NCI-H748 (cell line): Measurements from ENCODE around the gene PCDH20.
"Not testable (repeated sequence)": the region's sequence is repeated elsewhere in the genome, so short reads cannot be mapped to it uniquely, and the experiment has no call there.

Experiments used
- DNase-seq: peaks from one replicate; lab custom pipeline; 2025; ENCODE audit not compliant: unreplicated experiment; lab: John Stamatoyannopoulos, UW

PCDH20 gene, protein sequence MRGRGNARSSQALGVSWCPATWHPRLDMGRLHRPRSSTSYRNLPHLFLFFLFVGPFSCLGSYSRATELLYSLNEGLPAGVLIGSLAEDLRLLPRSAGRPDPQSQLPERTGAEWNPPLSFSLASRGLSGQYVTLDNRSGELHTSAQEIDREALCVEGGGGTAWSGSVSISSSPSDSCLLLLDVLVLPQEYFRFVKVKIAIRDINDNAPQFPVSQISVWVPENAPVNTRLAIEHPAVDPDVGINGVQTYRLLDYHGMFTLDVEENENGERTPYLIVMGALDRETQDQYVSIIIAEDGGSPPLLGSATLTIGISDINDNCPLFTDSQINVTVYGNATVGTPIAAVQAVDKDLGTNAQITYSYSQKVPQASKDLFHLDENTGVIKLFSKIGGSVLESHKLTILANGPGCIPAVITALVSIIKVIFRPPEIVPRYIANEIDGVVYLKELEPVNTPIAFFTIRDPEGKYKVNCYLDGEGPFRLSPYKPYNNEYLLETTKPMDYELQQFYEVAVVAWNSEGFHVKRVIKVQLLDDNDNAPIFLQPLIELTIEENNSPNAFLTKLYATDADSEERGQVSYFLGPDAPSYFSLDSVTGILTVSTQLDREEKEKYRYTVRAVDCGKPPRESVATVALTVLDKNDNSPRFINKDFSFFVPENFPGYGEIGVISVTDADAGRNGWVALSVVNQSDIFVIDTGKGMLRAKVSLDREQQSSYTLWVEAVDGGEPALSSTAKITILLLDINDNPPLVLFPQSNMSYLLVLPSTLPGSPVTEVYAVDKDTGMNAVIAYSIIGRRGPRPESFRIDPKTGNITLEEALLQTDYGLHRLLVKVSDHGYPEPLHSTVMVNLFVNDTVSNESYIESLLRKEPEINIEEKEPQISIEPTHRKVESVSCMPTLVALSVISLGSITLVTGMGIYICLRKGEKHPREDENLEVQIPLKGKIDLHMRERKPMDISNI

DNA sequence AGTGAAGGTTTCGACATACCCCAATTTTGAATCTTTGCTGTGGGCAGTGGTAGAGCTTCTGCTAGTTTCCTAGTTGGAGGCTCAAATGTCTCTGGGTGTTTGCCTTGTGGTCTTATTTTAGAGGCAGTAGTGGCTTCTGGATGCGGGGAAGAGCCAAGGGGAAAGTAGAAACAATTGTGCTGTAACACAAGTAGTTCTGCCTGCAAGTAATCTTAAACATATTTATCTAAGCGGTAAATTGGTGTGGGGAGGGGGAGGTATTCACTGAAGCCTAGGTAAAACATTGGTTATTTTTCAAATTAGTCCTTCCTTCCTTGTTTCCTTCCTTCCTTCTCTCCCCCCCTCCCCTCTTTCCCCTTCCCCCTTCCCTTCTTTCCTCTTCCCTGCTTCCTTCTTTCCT lies at the start of gene PCDH20:
Gene PCDH20 (minus strand): TSS at position 101 of the 400 bp plus-strand sequence. CDS start 691 bp downstream, outside the sequence.
- no peak for DNase-seq

DNA sequence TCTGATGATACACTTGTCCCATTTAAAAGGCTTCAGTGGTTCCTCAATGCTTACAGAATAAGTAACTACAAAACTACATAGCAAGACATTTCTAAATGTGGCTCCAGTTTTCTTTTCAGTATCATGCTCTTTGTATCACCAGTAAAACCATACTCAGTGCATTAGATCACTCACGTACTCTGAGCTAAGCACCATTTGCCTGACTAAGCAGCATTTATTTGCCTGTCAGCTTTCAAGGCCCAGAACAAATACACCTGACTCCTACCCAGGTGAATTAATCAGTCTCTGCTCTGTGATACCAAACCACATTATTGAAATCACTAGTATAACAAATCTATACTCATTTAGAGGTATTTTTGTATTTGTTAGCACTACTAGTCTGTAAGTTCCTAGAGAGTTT lies 47.4 kb upstream of the PCDH20 start:
- peak; percentile 35 for DNase-seq

DNA sequence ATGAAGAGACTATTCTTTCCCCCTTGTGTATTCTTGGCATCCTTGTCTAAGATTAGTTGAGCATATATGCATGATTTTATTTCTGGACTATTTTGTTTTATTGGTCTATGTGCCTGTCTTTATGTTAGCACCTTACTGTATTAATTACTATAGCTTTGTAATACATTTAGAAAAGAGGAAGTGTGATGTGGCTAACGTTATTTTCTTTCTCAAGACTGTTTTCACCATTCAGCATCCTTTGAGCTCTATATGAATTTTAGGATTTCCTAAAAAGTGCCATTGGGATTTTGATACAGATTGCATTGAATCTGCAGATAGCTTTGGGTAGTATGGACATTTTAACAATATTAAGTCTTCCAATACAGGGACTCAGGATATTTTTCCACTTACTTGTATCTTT lies 37.5 kb upstream of the PCDH20 start:
- no peak for DNase-seq

DNA sequence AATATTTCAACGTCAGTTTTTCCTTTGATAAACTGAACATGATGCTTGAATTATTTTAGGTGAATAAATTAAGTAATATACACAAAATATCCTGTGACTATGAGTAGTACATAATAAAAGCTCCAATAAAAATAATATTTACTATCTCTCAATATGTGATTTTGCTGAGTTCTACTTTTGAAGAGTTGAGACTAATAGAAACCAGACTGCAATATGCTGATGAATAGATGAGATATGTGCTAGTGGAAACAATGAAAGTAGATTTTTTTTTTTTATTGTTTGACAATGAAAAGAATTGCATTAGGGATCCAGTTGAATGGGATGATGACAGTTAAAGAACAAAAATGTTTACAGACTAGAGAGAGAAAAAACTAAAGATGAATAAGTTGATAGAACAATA lies 16.4 kb upstream of the PCDH20 start:
- DNase-seq = no peak

DNA sequence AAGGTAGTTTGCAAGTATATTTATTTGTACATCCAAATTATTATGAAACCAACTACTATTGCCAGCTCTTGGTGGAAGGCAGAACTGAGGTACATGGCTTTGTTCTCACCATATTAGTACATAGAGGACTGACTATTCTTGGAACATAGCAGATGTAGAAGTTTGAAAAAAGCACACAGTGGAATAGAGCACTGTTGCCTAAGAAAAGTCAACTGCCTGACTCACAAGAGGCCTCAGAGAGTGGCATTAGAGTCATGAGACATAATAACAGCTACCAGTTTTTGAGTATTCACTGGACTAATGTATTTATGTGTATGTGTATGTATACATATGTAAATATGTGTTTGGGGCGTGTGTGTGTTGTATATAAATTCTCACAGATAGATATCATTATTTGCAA lies 8.3 kb upstream of the PCDH20 start:
- no peak for DNase-seq

DNA sequence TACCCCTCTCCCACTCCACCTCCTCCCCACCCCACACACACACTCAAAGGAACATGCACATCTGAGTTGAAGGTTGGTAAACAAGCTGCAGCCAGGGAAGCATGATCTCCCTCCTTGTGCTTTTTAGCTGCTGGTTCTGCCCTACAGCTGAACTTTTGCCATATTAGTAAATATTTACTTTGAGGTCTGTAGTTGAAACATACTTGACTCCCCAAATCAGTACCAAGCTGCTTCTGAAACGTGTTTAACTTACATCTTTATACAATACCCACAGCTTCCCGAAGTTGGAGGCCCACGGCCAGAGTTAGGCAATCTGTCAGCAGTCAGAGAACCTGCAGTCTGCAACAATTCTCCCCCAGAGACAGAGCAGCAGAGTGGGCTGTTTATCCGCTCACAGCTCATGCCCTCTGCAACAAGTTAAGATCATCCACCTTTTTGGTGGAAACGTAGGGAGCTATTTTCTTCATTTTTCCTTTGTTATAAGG lies 1.5 kb upstream of the PCDH20 start:
- DNase-seq = no peak

DNA sequence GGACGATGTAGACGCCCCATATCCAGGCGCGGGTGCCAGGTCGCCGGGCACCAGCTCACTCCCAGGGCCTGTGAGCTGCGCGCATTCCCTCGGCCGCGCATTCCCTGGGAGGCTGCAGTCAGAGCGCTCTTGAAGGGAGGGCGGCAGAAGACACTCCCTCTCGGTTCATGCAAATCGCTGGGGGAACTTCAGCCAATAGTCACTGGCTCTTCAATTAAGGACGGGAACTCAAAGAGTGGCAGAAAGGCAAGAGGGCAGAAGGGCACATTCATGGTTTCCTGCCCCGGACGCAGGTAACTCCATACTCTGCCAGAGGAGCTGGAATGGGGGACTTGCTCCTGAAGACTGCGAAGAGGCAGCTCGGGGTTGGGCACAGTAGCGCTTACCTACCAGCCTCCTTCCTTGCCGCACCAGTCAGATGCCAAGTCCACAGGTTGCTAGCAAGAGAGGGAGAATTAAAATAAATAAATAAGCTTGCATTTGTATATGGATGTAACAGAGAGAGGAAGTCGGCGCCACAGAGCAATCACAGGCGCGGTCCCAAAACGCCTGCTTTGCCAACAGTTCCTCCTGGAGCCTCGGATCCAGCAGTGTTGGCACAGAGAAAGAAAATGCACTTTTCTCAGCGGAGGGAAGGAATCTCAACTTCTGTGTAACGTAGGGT lies 459 bp downstream of the PCDH20 start:
- peak; percentile 91 for DNase-seq

DNA sequence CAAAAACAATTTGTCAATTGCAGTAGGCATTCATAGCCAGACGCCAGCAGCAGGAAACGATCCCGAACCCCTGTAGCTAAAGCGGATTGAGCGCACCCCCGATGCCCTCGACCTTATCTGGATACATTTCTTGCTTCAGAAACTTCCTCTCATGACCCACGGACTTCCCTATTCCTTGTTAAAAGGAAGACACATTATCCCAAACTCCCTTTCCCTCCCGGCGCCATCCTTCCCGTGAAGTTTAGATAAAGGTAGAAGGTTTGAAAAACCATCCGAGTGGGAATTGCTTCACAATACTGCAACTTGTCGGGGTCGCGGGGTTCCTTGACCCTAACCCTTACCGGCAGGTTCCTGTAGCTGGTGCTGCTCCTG lies 977 bp downstream of the PCDH20 start:
- DNase-seq = peak; percentile 46

DNA sequence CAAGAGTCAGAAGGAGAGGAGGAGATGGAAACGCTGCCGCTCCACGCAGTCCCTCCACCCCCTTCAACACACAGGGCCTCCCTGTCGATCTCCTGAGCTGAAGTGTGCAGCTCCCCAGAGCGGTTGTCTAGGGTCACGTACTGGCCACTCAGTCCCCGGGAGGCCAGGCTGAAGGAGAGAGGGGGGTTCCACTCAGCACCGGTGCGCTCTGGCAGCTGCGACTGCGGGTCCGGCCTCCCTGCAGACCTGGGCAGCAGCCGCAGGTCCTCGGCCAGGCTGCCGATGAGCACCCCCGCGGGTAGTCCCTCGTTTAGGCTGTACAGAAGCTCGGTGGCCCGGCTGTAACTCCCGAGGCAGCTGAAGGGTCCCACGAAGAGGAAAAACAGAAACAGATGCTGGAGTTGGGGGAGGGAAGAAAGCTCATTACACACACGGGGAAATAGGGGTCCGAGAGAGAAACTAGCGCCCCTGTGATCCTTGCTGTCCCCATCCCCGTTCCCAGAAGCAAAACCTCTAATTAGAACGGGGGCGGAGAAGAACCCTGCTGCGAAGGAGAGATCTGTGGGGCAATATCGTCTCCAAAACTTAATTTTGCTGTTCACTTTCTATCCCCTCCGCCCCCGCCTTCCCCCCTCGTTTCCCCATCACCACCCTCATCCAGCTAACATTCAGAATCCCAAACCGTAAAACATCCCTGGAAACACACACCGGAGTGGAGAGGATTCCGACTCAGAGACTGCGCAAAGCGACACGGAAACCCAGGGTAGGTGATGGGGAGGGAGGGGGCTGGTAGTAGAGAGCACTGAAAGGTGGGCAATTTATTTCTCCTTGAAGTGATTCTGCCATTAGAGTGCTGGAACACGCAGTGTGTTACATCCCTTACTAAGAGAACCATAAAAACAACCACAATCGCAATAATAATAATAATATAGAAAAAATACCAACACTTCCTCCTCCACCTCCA lies 1.8 kb downstream of the PCDH20 start:
- DNase-seq = peak; percentile 34

DNA sequence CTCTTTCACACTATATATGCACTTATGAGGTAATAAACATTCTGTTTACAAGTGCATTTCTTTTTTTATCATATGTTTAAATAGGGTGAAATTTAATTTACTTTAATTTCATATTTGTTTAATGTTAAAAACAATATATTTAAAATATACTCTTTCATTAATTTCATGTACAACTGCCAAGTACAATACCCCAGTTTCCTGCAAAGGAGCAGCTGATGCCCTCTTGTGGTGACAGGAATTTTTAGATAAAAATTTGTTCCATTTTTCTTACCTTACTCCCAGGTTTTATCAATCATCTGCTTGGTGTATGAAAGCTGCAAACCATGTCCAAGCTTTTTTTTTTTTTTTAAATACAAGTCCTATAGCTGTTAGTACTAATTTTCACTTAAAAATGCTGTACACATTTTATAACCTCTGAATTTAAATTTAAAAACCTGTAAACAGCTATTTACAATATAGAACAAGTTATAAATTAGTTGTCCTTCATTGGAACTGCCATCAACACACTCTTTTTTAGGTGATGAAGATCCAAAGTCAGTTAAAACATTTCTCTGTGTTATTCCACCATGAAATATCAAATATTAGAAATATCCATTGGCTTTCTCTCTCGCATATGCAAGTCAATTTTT lies 4.9 kb downstream of the PCDH20 start:
- DNase-seq = peak; percentile 51

DNA sequence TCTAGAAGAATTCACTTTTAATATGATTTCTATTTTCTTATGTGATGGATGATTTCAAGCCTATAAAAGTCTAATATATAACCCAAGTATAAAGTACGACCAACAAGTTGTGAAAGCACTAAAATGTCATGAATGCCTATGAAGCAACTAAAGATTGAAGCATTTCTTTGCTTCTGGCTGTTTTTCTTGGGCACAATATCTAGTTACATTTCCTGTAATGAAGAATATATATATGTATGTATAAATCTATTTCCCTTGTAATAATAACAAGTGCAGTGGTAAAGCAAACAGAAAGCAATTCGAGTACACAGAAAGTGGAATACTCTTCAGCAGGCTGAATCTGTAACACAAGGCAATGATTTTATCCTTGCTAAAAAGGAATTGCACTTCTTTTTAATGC lies 5.4 kb downstream of the PCDH20 start:
- no peak for DNase-seq

DNA sequence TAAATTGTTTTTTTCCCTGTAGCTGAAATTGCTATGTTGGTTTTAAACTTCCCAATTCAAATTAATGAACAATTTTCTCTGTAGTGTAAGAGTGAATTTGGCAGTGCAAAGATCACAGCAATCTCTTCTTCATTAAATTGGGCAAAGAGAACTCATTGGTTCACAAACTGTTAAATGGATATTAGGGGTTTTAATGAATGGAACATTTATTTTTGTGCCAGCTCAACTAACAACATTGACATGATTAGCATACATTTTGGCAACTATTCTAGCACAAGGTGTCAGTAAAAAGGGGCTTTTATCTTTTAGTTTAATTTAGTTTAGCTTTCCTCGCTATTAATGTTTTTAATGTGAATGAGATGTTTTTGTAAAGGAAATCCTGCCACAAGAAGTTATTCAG lies 7.1 kb downstream of the PCDH20 start:
- no peak for DNase-seq

DNA sequence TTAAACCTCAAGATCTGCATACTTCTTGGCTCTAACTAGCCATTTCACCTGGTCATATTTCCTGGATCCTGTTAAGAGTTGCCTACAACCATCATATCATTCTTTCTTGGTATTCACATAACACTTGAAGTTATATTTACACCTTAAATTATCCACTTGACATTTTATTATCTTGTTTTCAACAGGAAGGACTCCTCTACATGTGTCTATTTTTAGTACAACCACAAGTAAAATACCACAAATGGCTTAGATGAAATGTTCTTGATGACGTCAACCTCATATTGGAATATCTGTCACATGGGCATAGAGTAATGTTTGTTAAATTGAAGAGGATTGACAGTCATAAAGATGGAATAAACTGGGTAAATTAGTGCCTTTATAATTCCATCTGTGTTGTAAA lies 9.4 kb downstream of the PCDH20 start:
- DNase-seq = peak; percentile 48

DNA sequence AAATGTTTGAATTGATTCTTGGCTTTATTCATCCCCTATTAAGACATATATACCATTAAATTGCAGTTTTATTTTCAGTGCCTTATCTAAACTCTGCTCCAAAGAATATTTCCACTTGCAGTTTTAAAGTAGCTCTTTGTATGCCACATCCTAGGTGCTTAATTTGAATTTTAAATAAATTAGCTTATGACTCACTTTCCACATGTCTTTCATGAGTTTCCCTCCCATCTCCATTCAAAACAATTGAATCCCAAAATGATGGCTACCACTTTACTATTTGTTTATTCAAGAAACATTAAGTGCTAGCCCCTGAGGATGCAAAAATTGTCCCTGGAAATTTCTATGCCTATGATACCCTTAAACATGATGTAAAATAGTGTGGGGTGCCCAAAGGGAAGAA lies 19.5 kb downstream of the PCDH20 start:
- no peak for DNase-seq

DNA sequence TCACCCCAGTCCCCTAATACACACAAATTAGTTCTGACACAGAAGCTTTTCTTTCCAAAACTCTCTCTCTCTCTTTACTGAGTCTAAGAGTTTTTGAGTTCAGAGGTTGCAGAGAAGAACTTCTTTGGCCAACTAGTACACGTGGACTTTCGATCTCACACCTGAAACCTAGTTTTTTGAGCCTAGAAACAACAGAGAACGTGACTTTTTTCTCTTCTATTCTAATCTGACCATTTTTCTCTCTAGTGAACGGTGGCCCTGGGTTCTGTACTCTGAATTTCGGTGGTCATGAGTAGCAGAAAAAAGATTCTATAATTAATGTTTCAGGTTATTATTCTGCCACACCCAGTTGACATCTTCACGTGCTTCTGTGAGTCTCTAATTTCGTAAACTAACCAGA lies 24.2 kb downstream of the PCDH20 start:
- DNase-seq = no peak

DNA sequence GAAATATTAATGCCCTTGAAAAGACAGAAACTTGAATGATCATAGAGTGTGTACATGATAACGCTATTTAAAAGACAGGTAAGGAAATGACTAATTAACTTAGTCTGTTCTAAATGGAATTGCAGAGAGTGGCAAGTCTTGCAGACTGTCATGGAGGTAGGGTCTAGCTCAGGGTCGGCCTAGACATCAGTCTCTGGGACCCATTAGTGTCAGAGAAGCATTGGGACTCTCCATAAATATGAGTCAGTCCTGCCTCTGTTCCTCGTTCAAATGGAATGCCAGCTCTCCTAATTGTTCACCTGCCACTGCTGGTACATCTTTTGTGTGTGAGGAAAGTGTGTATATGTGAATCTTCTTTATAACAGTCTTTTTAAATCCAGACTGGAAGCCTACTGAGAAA lies 28.0 kb downstream of the PCDH20 start:
- DNase-seq = no peak

DNA sequence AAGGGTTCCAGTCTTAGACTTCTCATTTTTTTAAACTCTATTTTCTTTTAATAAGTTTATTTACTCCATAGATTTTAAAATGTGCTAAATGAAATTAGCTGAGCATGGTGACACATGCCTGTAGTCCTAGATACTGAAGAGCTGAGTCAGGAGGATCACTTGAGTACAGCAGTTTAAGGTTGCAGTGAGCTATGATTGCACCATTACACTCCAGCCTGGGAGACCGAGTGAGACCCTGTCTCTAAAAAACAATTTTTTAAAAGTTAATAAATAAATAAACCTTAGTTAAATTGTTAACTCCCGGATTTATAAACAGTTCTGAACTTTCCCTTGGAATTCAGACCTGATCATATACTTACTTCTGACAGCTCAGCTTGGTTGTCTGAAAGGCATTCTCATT lies 32.5 kb downstream of the PCDH20 start:
- DNase-seq = no peak

DNA sequence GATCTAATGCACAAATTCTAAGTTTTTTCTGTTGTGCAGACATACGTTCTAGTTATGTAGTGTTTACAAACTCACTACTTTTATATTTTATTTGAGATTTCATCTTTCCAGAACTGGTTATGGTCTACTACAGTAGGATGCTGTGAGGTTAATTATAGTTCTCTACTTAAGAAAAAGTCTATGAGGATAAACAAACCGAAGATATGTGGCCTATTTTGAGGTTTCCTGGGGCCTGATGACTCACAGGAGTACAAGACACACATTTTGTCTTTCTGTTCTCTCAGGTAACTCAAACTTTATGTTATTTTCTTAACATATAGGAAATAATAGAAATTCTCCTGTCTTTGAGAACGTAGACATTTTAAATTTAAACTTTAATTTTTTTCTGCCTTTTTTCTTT lies 45.1 kb downstream of the PCDH20 start:
- no peak for DNase-seq

DNA sequence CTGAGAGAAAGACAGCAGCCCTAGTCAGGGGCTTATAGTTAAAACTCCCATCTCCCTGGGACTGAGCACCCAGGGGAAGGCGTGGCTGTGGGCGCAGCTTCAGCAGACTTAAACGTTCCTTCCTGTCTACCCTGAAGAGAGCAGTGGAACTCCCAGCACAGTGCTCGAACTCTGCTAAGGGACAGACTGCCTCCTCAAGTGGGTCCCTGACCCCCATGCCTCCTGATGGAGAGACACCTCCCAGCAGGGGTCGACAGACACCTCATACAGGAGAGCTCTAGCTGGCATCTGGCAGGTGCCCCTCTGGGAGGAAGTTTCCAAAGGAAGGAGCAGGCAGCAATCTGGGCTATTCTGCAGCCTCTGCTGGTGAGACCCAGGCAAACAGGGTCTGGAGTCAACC lies 51.0 kb downstream of the PCDH20 start:
- not testable (repeated sequence) for DNase-seq

DNA sequence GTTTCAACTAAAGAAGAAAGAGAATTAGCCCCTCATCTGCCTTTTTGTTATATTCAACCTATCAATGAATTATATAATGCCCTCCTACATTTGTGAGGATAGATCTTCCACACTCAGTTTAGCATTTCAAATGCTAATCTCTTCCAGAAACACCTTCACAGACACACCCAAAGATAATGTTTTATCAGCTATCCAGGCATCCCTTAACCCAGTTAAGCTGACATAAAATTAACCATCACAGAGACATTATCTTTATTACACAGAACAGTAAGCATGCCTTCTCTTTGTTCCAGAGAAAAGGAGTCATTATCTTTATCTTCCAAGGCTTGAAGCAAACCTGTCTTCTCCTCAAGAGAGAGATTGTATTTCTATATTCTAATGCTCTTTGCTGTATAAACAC lies 53.1 kb downstream of the PCDH20 start:
- peak; percentile 30 for DNase-seq
